HFFc6 (cell line): ENCODE measurements around the gene HS6ST2. TPM values are rescaled to one million over a fixed set of nuclear protein-coding genes. Genes with fewer than 3 reads are reported as not detected.

Experiments
- DNase-seq: peaks from one replicate; pipeline ENCODE4 v3.0.0-alpha.2; 2018
- H3K27ac Mint-ChIP-seq: 2 replicates; pipeline ENCODE4 v1.8.0; 2020; ENCODE audit warnings: mild to moderate bottlenecking, mixed read lengths
- H3K27me3 Mint-ChIP-seq: 2 replicates; pipeline ENCODE4 v1.8.0; 2021; ENCODE audit warnings: mild to moderate bottlenecking, moderate library complexity, mixed read lengths; ENCODE audit not compliant: insufficient read depth
- H3K36me3 Mint-ChIP-seq: 2 replicates; pipeline ENCODE4 v1.8.0; 2021; ENCODE audit warnings: low read depth, mixed read lengths
- H3K4me1 Mint-ChIP-seq: 2 replicates; pipeline ENCODE4 v1.8.0; 2020; ENCODE audit warnings: low read depth, mixed read lengths
- H3K4me3 Mint-ChIP-seq: 2 replicates; pipeline ENCODE4 v1.8.0; 2020; ENCODE audit warnings: mild to moderate bottlenecking, moderate library complexity, mixed read lengths
- H3K9me3 Mint-ChIP-seq: 2 replicates; pipeline ENCODE4 v1.8.0; 2020; ENCODE audit warnings: mild to moderate bottlenecking, mixed read lengths
- CTCF ChIP-seq: fragments of 200-600 bp; sonication (generic); IDR thresholded peaks from 2 replicates; pipeline ENCODE4 v1.5.0; 2021; ENCODE audit warnings: antibody characterized with exemption, mild to moderate bottlenecking
- total RNA-seq, 6 experiments: library from RNA; stranded (reverse); fragmentation: NEBNext Ultra II Directional; extraction: Animal tissue kit (Norgen Biotek cat#: 25700); gene quantifications; 2 replicates in 1 of 6; 3 replicates in 5 of 6; pipeline ENCODE4 v1.2.3, GENCODE V29; 2021

Gene HS6ST2
- total RNA-seq, 6 experiments from 2014 or later = not detected

- Mint-ChIP-seq H3K36me3 (no peaks in the 10 kb centered on the region), H3K27ac (no peak overlapping the region), H3K4me3 (no peak overlapping the region)
These were observed 342.9 kb downstream of the HS6ST2 start for GRCh38 chrX:132615391-132616131.

GRCh38 chrX:132614297-132614696, 344.1 kb downstream of the HS6ST2 start:
- Mint-ChIP-seq H3K27me3 (peaks cover 2% of the 10 kb centered on the region), H3K27ac (no peak overlapping the region), H3K9me3 (no peaks in the 10 kb centered on the region), H3K4me1 (no peaks in the 10 kb centered on the region), H3K4me3 (no peak overlapping the region), H3K36me3 (no peaks in the 10 kb centered on the region)
- no peak for DNase-seq
- TF ChIP-seq CTCF = peak; percentile 39; the same call in 1 of the 2 replicates

More at GRCh38 chrX:132615391-132616131, 342.9 kb downstream of the HS6ST2 start:
- Mint-ChIP-seq H3K27me3 (peaks cover 2% of the 10 kb centered on the region), H3K4me1 (no peaks in the 10 kb centered on the region), H3K9me3 (no peaks in the 10 kb centered on the region)
- TF ChIP-seq CTCF = peak; percentile 72
- DNase-seq = peak; percentile 4

- no peaks in the 10 kb centered on the region for H3K36me3 Mint-ChIP-seq
- TF ChIP-seq CTCF = no peak
- H3K4me1 Mint-ChIP-seq = no peaks in the 10 kb centered on the region
- no peak for DNase-seq
- H3K27ac Mint-ChIP-seq = no peak overlapping the region
- H3K9me3 Mint-ChIP-seq = no peaks in the 10 kb centered on the region
- H3K27me3 Mint-ChIP-seq = peaks cover 2% of the 10 kb centered on the region
- H3K4me3 Mint-ChIP-seq = no peak overlapping the region
These were observed 344.6 kb downstream of the HS6ST2 start for GRCh38 chrX:132613801-132614200.

- peaks cover 2% of the 10 kb centered on the region for H3K27me3 Mint-ChIP-seq
- TF ChIP-seq CTCF = peak; percentile 69
- DNase-seq = no peak
These were observed 345.4 kb downstream of the HS6ST2 start for GRCh38 chrX:132612821-132613564.

GRCh38 chrX:132610536-132610935, 347.9 kb downstream of the HS6ST2 start:
- no peaks in the 10 kb centered on the region for H3K9me3 Mint-ChIP-seq
- H3K4me1 Mint-ChIP-seq = no peaks in the 10 kb centered on the region

More at GRCh38 chrX:132612821-132613564, 345.4 kb downstream of the HS6ST2 start:
- Mint-ChIP-seq H3K9me3 (no peaks in the 10 kb centered on the region), H3K27ac (no peak overlapping the region), H3K4me1 (no peaks in the 10 kb centered on the region), H3K4me3 (no peak overlapping the region), H3K36me3 (no peaks in the 10 kb centered on the region)

More at GRCh38 chrX:132610536-132610935, 347.9 kb downstream of the HS6ST2 start:
- Mint-ChIP-seq H3K4me3 (no peak overlapping the region), H3K27me3 (no peaks in the 10 kb centered on the region), H3K36me3 (no peaks in the 10 kb centered on the region), H3K27ac (no peak overlapping the region)
- TF ChIP-seq CTCF = no peak
- no peak for DNase-seq
